AG04449 (cell line): ENCODE results near the gene MYO7A.

Experiments
- CTCF ChIA-PET: fragments of 350-600 bp; formaldehyde crosslinking; extraction: SDS; loops from one replicate; lab custom pipeline; 2021; ENCODE audit warnings: antibody characterized with exemption; lab: Yijun Ruan, JAX
- POLR2A ChIA-PET: fragments of 400-600, 350-600 bp; formaldehyde crosslinking; extraction: SDS; loops from one replicate; lab custom pipeline; 2020; ENCODE audit warnings: antibody characterized with exemption, inconsistent platforms; lab: Yijun Ruan, JAX
- DNase-seq: peaks from one replicate; pipeline ENCODE4 v3.0.0-alpha.2; 2010; ENCODE audit warnings: low read depth, low spot score
- H3K4me3 ChIP-seq: 2 replicates; pipeline ENCODE4 v1.5.1; 2011; ENCODE audit warnings: low read depth, mild to moderate bottlenecking, control low read depth, low read length
- CTCF ChIP-seq: IDR thresholded peaks from one replicate; pipeline ENCODE4 v1.5.1; 2011; ENCODE audit warnings: mild to moderate bottlenecking, moderate library complexity, low read length, control low read depth, inconsistent platforms; ENCODE audit not compliant: insufficient read depth; ENCODE audit errors: missing control alignments

Gene MYO7A

GRCh38 chr11:77174559-77174958 lies 46.5 kb downstream of the MYO7A start:
- no peak overlapping the region for H3K4me3 ChIP-seq
- ChIA-PET POLR2A (no interaction called here), CTCF (interaction anchor here (0.9 to 1.6 kb wide), 5 partner anchors 8 to 47 kb away, joined by 3 to 8 read pairs (median 3); partner anchors contain the start of gene MYO7A)
- TF ChIP-seq CTCF, result no peak
- DNase-seq, result no peak

GRCh38 chr11:77175021-77175842 lies 47.2 kb downstream of the MYO7A start:
- ChIA-PET CTCF (interaction anchor here (0.9 to 1.7 kb wide), 6 partner anchors 11 to 445 kb away, joined by 3 to 12 read pairs (median 6); partner anchors contain the start of gene MYO7A), POLR2A (no interaction called here)
- H3K4me3 ChIP-seq, result no peak overlapping the region
- DNase-seq, result no peak
- no peak for TF ChIP-seq CTCF

- ChIA-PET CTCF (interaction anchor here (0.9 to 2.2 kb wide), 5 partner anchors 12 to 444 kb away, joined by 3 to 22 read pairs (median 8); partner anchors contain the start of gene MYO7A), POLR2A (interaction anchor here (1.1 kb wide), 1 partner anchor 45 kb away, joined by 4 read pairs; no protein-coding TSS in a partner anchor)
- no peak overlapping the region for H3K4me3 ChIP-seq
- no peak for DNase-seq
- no peak for TF ChIP-seq CTCF
Measured at GRCh38 chr11:77175869-77176539, 48.0 kb downstream of the MYO7A start.

- POLR2A ChIA-PET, result interaction anchor here (1.1 kb wide), 1 partner anchor 46 kb away, joined by 4 read pairs; no protein-coding TSS in a partner anchor
- DNase-seq, result no peak
- CTCF ChIA-PET, result interaction anchor here (1.7 to 2.2 kb wide), 3 partner anchors 11 to 50 kb away, joined by 8 to 22 read pairs (median 12); partner anchors contain the start of gene MYO7A
Measured at GRCh38 chr11:77176996-77177395, 49.0 kb downstream of the MYO7A start.

GRCh38 chr11:77178150-77178549 lies 50.1 kb downstream of the MYO7A start:
- TF ChIP-seq CTCF, result no peak
- CTCF ChIA-PET, result interaction anchor here (3.5 kb wide), 1 partner anchor 10 kb away, joined by 18 read pairs; no protein-coding TSS in a partner anchor
- H3K4me3 ChIP-seq, result no peak overlapping the region
- POLR2A ChIA-PET, result no interaction called here
- DNase-seq, result no peak

More at GRCh38 chr11:77176996-77177395, 49.0 kb downstream of the MYO7A start:
- no peak for TF ChIP-seq CTCF
- no peak overlapping the region for H3K4me3 ChIP-seq
